Measurements from ENCODE around the gene SPTLC2. TPM values are rescaled to one million over a fixed set of nuclear protein-coding genes. Genes with fewer than 3 reads are reported as not detected.

Gene SPTLC2
- total RNA-seq, 4 donors from 2014 or later, result 13.2 to 35.2 (median 20.5) TPM

DNA sequence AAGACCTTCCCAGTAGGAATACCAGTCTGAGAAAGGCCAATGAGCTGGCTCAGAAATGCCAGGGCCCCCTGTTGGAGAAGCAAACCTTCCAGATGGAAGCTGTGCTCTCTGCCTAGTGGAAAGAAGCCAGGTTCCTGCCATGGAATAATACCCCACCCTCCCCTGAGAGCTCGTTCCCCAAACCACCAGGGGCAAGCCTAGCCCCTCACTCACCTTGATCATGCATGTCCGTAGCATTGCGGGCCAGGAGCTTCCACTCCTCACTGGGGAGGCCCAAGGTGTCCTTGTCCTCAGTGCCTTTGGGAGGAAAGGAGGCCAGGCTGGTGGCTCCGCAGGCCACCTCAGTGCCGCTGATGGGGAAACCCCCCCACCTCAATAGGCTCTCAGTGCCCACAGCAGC, 138.4 kb downstream of the SPTLC2 start:
- TF ChIP-seq POLR2A (IDR thresholded peaks at IDR 0.05) (no peak), POLR2AphosphoS5 (IDR thresholded peaks at IDR 0.05) (no peak), EP300 (IDR thresholded peaks at IDR 0.05) (no peak)
- TF ChIP-seq, protein P1, sequence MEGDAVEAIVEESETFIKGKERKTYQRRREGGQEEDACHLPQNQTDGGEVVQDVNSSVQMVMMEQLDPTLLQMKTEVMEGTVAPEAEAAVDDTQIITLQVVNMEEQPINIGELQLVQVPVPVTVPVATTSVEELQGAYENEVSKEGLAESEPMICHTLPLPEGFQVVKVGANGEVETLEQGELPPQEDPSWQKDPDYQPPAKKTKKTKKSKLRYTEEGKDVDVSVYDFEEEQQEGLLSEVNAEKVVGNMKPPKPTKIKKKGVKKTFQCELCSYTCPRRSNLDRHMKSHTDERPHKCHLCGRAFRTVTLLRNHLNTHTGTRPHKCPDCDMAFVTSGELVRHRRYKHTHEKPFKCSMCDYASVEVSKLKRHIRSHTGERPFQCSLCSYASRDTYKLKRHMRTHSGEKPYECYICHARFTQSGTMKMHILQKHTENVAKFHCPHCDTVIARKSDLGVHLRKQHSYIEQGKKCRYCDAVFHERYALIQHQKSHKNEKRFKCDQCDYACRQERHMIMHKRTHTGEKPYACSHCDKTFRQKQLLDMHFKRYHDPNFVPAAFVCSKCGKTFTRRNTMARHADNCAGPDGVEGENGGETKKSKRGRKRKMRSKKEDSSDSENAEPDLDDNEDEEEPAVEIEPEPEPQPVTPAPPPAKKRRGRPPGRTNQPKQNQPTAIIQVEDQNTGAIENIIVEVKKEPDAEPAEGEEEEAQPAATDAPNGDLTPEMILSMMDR (IDR thresholded peaks at IDR 0.05), result no peak
- Histone ChIP-seq H3K4me1 (no peaks in the 10 kb centered on the region), H3K36me3 (no peaks in the 10 kb centered on the region), H3K27ac (no peak overlapping the region), H3K4me3 (no peak overlapping the region), H3K9me3 (no peaks in the 10 kb centered on the region), H3K27me3 (peaks cover 7% of the 10 kb centered on the region)
- no peak for ATAC-seq
- no CpG with 5 or more reads among the region's 5 CpGs for WGBS, 2 donors (ENCODE audit: low coverage in 1 of 2)

DNA sequence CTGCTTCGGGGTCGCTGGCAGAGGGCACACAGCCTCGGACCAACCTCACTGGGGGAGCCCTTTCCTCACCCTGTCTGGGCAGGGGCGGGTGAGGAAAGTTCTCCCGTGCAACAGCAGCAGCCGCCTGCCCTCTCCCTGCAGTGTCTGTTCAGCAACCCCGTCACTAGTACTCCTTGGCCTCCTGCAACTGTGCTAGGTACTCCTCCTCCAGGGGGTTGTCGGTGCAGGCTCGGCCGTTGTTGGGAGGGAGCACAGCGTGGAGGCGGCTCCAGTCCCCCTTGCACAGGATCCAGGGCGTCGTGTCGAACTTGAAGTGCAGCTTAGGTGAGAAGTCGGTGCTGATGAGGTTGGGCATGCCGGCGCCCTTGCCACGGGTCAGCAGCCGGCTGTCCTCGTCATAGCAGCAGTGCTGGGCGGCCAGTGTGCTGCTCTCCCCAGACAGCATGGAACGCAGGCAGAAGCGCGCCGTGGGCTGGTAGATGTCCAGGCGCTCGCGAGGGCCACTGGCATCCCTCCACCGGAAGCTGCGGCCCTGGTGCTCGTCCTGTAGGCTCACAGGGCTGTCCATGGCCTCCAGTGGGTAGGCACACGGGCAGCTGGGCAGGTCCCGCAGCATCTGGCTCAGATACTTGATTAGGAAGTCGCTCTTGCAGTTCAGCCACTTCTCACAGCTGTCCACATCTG, 140.9 kb downstream of the SPTLC2 start:
- ATAC-seq, result no peak
- 89% methylated on average over 4 of the region's 35 CpGs; no CpG with 5 or more reads in 1 of the 2 donors for WGBS, 2 donors (ENCODE audit: low coverage in 1 of 2)
- no peak overlapping the region for H3K27ac ChIP-seq

DNA sequence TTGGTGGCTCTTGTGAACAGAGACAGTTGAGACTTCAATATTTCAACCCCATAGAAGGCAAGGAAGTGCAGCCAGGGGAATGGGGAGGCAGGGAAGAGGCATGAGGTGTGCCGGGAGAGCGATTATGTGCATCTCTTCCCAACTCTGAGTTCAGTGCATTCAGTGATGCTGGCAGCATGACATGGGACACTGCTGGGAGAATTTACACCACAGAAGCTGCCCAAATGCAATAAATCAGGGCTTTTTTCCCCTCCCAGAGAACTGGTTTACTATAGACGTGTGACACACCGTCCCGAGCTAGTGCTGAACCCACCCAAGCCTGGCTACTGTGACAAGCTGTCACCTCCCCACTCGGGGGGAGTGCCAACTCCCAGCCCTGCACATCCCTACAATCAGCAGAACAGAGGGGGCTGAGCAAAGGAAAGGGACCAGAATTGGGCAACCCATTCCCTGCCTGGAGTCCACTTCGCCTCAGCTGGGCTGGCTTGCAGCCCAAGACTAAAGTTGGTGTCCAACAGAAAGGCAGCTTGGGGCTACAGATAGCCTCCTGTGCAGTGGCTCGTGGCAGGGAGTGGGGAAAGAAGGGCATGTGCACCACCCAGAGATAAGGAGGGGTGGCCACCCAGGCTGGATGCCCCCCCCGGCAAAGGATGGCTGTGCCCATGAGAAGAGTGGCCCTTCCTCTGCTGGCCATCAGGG, 141.8 kb downstream of the SPTLC2 start:
- H3K4me3 ChIP-seq, result no peak overlapping the region
- no peaks in the 10 kb centered on the region for H3K9me3 ChIP-seq
- no peak overlapping the region for H3K27ac ChIP-seq
- ATAC-seq, result no peak
- WGBS, 2 donors (ENCODE audit: low coverage in 1 of 2), result 65 to 100% methylated on average over 1 to 4 of the region's 9 CpGs
- no peak for TF ChIP-seq EP300 (IDR thresholded peaks at IDR 0.05)
- no peak for TF ChIP-seq POLR2AphosphoS5 (IDR thresholded peaks at IDR 0.05)
- peaks cover 7% of the 10 kb centered on the region for H3K27me3 ChIP-seq
- H3K36me3 ChIP-seq, result peaks cover 0 to 5% of the 10 kb centered on the region in 2 donors
- no peaks in the 10 kb centered on the region for H3K4me1 ChIP-seq

More for the DNA sequence above, 140.9 kb downstream of the SPTLC2 start:
- Histone ChIP-seq H3K4me1 (no peaks in the 10 kb centered on the region), H3K36me3 (no peaks in the 10 kb centered on the region), H3K4me3 (no peak overlapping the region), H3K27me3 (peaks cover 7% of the 10 kb centered on the region), H3K9me3 (no peaks in the 10 kb centered on the region)
- TF ChIP-seq EP300 (IDR thresholded peaks at IDR 0.05), result no peak

DNA sequence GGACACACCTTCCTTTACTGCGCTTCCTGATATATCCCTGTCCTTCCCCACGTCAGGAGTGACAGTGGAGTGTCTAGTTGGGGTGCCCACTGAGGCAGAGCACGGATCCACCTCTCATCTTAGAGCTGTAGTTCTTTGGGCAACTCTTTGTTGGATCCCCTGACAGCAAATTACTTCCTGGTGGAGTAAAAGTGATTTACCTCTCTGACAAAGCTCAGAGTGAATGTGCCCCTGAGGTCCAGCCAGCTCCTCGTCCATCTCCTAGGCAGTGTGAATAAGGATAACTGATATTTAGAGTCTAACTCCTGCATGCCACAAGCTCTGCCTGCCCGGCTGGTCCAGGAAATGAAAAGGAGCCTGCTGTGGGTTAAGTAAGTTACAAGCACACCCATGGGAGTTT, 142.5 kb downstream of the SPTLC2 start:
- Histone ChIP-seq H3K9me3 (no peaks in the 10 kb centered on the region), H3K36me3 (peaks cover under 1 to 12% of the 10 kb centered on the region in 2 donors), H3K4me3 (no peak overlapping the region), H3K27ac (no peak overlapping the region), H3K27me3 (peaks cover 7% of the 10 kb centered on the region), H3K4me1 (no peaks in the 10 kb centered on the region)
- WGBS, 2 donors (ENCODE audit: low coverage in 1 of 2), result 100% methylated on average over 1 of the region's 5 CpGs; no CpG with 5 or more reads in 1 of the 2 donors
- no peak for ATAC-seq
- TF ChIP-seq EP300 (IDR thresholded peaks at IDR 0.05) (no peak), POLR2A (IDR thresholded peaks at IDR 0.05) (no peak), POLR2AphosphoS5 (IDR thresholded peaks at IDR 0.05) (no peak)
- TF ChIP-seq, protein P1 (IDR thresholded peaks at IDR 0.05), result no peak

DNA sequence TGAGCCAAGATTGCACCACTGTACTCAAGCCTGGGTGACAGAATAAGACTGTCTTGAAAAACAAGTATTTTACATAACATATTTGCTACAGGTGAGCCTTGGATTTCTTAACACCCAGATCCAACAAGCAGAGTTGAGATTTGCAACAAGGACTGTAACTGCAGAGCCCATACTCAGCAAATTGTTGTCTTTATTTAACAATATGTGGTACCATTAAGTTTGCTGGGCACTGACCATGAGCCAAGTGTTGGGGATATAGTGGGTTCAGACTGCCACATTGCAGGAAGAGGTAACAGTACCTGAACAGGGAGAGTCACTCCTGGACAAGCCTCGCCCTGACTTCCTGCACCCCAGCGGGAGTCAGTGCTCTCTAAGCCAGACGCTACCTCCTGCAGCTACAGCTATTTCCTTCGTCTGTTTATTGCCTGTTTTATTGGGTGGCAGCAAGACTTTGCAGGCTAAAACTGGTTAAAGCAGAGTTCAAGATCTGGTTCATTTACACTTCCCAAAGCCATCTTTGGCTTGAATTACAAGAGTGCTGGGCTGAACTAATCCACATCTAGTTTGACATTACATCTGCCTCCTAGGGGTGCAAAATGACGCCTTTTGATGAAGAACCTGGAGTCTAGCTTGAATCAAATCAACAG, 146.1 kb downstream of the SPTLC2 start:
- ATAC-seq, result no peak
- TF ChIP-seq POLR2AphosphoS5 (IDR thresholded peaks at IDR 0.05) (no peak), POLR2A (IDR thresholded peaks at IDR 0.05) (no peak)
- 91 to 92% methylated on average over 3 to 4 of the region's 5 CpGs for WGBS, 2 donors (ENCODE audit: low coverage in 1 of 2)
- no peaks in the 10 kb centered on the region for H3K9me3 ChIP-seq
- H3K27me3 ChIP-seq, result peaks cover 7% of the 10 kb centered on the region
- no peaks in the 10 kb centered on the region for H3K4me1 ChIP-seq
- no peak overlapping the region for H3K27ac ChIP-seq
- H3K36me3 ChIP-seq, result peaks cover 2 to 48% of the 10 kb centered on the region in 2 donors
- H3K4me3 ChIP-seq, result no peak overlapping the region

DNA sequence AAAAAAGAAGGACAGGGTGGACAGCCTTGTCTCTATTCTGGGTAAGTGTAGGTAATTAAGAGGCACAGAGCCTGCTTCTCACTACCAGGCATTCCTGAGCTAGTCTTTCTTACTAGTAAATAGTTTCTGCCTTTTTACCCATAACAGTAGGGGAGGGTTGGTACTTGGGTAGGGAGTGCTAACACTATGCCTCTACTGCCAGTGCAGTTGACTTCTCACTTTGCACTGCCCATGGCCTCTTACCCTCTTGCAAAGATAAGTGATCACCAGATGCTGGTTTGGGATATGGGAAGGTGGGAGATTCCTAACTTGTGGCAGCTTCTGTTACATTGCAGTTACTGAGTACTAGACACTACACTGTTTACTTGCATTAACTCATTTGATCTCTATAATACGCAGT, 146.9 kb downstream of the SPTLC2 start:
- no peaks in the 10 kb centered on the region for H3K9me3 ChIP-seq
- no peak for ATAC-seq
- TF ChIP-seq POLR2A (IDR thresholded peaks at IDR 0.05) (no peak), POLR2AphosphoS5 (IDR thresholded peaks at IDR 0.05) (no peak), EP300 (IDR thresholded peaks at IDR 0.05) (no peak)
- TF ChIP-seq, protein P1 (IDR thresholded peaks at IDR 0.05), result no peak
- H3K4me3 ChIP-seq, result no peak overlapping the region
- H3K36me3 ChIP-seq, result peaks cover 5 to 56% of the 10 kb centered on the region in 2 donors
- no peaks in the 10 kb centered on the region for H3K4me1 ChIP-seq
- H3K27me3 ChIP-seq, result peaks cover 2% of the 10 kb centered on the region
- WGBS, 2 donors (ENCODE audit: low coverage in 1 of 2), result 77 to 91% methylated on average over 1 of the region's 1 CpG
- no peak overlapping the region for H3K27ac ChIP-seq

Data from gastroesophageal sphincter (tissue), 4 donors.